NCI-H82 treated with DMSO at 0.1 percent for 48 hours (cell line): Measurements from ENCODE around the gene GPC6.
"Not testable (repeated sequence)": the region's sequence is repeated elsewhere in the genome, so short reads cannot be mapped to it uniquely, and the experiment has no call there.

Experiments used
- DNase-seq: peaks from one replicate; lab custom pipeline; 2025; ENCODE audit not compliant: unreplicated experiment; lab: John Stamatoyannopoulos, UW

GPC6 gene

GRCh38 chr13:93422980-93423543 lies 196.5 kb downstream of the GPC6 start:
- no peak for DNase-seq

- no peak for DNase-seq
These were observed 198.8 kb downstream of the GPC6 start for GRCh38 chr13:93425411-93425810.

GRCh38 chr13:93430381-93430780 lies 203.8 kb downstream of the GPC6 start:
- DNase-seq: no peak

- no peak for DNase-seq
These were observed 209.0 kb downstream of the GPC6 start for GRCh38 chr13:93435651-93436050.

- no peak for DNase-seq
These were observed 210.5 kb downstream of the GPC6 start for GRCh38 chr13:93437081-93437480.

GRCh38 chr13:93446238-93446637 lies 219.6 kb downstream of the GPC6 start:
- DNase-seq: no peak

GRCh38 chr13:93450191-93450621 lies 223.6 kb downstream of the GPC6 start:
- no peak for DNase-seq

- peak; percentile 25 for DNase-seq
These were observed 224.2 kb downstream of the GPC6 start for GRCh38 chr13:93450761-93451160.

GRCh38 chr13:93454676-93455235 lies 228.1 kb downstream of the GPC6 start:
- DNase-seq: not testable (repeated sequence)

GRCh38 chr13:93455861-93456260 lies 229.3 kb downstream of the GPC6 start:
- DNase-seq: no peak

GRCh38 chr13:93460005-93460404 lies 233.4 kb downstream of the GPC6 start:
- DNase-seq: no peak

GRCh38 chr13:93462151-93462550 lies 235.5 kb downstream of the GPC6 start:
- DNase-seq: no peak

GRCh38 chr13:93466502-93467036 lies 240.0 kb downstream of the GPC6 start:
- no peak for DNase-seq

GRCh38 chr13:93467175-93467574 lies 240.6 kb downstream of the GPC6 start:
- DNase-seq: no peak

- DNase-seq: no peak
These were observed 241.8 kb downstream of the GPC6 start for GRCh38 chr13:93468433-93468832.

- DNase-seq: no peak
These were observed 245.7 kb downstream of the GPC6 start for GRCh38 chr13:93472296-93472695.

GRCh38 chr13:93472814-93473296 lies 246.2 kb downstream of the GPC6 start:
- DNase-seq: no peak

GRCh38 chr13:93473441-93474270 lies 247.0 kb downstream of the GPC6 start:
- no peak for DNase-seq

GRCh38 chr13:93476175-93476574 lies 249.6 kb downstream of the GPC6 start:
- no peak for DNase-seq

GRCh38 chr13:93477238-93477637 lies 250.6 kb downstream of the GPC6 start:
- DNase-seq: no peak

- no peak for DNase-seq
These were observed 254.0 kb downstream of the GPC6 start for GRCh38 chr13:93480553-93481106.

GRCh38 chr13:93496117-93496516 lies 269.5 kb downstream of the GPC6 start:
- DNase-seq: not testable (repeated sequence)
